Germinal center (tissue), 1 donor: ENCODE measurements around the gene PFKP.

Experiments used
- DNase-seq: peaks from one replicate; pipeline ENCODE4 v3.0.0; 2012; ENCODE audit warnings: mixed read lengths, low spot score

The PFKP gene

DNA sequence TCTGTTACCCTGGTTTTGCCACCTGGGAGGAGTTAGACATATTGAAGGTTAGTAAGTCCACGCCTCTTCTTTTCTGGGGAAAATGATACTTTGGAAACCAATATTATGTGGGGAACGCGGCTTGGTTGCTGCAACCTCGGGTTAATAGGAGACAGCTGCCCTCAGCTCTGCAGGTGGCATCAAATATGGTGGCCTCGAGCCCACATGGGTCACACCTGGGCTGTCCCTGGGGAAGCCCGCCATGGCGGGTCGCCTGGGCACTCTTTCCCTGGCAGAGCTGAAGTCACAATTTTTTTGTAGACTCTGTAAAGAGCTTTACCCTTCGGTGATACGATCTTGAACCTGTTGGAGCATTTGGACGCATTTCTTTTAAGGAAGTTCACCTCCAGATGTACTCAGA, 2.5 kb downstream of the PFKP start:
- DNase-seq, result no peak

DNA sequence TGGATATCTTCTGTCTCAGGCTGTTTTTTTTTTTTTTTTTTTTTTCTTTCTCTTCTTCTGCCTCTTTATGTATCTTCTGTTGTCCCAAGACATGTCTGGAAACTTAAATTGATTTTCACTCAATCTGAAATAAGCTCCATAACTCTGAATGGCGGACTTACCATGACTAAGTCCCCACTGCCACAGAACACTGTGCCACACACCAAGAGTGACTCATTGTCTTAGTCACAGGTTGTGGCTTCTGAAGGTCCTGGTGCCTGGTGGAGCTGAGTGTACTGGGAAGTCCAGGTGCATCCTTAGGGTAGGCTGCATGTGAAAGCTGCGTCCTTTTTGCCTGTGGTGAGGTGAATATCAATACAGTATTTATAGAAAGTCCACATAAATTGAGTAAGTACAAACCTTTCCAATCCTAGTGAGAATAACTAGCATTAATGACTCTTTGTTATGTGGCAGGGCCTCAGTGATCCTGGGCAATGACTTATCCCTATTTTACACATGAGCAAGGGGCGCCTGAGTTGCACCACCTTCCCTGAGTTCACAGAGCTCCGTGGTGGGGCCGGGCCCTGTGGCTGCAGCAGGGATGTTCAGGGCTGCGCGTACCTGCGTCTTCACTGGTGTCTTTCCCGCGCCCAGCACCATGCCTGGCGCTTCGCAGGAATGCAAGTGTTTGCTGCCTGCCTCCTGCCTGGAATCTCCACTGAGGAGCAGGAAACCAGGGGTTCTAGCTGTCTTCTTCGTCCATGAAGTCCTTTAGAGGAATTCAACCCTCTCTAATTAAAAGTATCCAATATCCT, 4.3 kb downstream of the PFKP start:
- no peak for DNase-seq

- no peak for DNase-seq
Measured at GRCh38 chr10:3072641-3073360, 5.5 kb downstream of the PFKP start.

DNA sequence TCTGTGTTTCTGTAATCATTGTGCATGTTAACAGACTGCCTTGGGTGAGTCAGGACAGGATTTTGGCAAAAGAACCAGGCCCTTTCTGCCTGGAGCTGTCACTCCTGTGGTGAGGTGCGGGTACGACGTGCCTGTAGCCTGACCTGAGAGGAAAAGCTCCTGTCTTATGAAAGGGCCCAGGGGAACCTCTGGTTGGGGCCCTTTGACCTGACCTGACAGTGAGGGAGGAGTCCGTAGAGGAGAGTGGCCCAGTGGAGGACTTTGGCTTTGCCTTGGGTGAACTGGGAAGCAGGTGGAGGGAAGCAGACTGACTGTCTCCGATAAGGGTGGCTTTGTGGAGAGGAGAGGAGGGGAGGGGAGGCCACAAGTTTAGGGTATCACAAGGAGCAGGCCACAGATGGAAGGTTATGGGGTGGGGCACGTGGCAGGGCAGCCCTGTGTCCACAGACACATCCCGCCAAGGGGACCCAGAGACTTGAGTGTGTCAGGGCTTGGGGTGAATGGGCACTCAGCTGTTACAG, 6.9 kb downstream of the PFKP start:
- DNase-seq, result no peak

- no peak for DNase-seq
Measured at GRCh38 chr10:3074985-3075600, 7.7 kb downstream of the PFKP start.

DNA sequence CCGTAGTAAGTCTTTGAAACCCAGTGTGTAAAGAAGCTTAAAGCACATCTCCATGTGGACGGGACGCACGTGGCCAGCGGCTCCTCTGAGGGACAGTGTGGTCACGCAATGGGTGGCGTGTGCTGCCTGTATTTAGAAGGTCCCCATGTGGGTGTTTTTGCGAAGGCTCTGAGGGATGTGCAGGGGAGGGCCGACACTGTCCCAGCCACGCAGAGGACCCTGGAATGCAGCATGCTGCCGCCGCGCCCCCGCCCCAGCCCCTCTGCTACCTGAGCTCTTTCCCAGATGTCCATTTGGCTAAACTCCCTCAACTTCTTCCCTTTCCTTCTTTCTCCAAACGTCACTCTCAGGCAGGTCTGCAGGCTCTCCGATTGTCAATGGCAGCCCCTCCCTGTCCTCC, 8.8 kb downstream of the PFKP start:
- no peak for DNase-seq

DNA sequence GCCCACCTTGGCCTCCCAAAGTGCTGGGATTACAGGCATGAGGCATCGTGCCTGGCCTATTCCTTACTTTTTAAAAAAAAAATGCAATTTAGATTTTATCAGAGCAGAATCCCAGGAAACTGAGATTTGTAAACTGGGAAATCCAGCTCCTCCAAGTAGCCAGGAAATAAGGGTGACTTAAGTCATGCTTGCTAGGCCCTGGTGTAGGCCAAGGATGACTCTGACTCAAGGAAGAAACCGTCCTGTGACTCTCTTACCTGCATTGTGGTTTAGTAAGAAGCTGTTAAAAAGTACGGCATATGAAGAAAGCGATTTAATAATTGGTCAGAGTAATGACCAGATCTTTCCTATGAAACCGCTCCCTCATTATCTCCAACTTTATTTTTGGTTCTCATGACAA, 10.2 kb downstream of the PFKP start:
- DNase-seq, result no peak

GRCh38 chr10:3077940-3078630, 10.7 kb downstream of the PFKP start:
- DNase-seq, result no peak

DNA sequence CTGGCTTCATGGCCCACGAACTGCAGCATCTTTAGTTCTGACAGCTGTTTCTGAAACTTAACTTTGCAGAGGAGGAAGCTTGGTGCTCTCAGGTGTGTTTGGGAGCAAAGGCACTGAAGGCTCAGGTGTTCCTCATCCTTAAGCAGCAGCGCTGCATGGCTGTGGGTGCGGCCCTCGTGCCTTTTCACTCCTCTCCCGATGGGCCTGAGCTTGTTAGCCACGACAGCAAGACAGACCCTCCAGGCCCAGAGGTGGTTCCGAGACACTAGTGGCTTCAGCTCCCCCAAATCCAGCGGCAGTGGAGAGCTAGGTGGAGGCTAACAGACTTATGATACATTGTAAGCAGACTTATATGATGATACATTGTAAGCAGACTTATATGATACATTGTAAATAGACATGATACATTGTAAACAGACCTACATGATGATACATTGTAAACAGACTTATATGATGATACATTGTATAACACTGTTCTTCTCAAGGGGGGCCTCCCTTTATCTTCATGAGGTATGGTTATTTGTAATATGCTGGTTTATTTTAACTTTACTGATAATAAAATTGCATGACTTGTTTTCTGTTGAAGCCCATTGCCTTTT, 14.1 kb downstream of the PFKP start:
- DNase-seq, result no peak

DNA sequence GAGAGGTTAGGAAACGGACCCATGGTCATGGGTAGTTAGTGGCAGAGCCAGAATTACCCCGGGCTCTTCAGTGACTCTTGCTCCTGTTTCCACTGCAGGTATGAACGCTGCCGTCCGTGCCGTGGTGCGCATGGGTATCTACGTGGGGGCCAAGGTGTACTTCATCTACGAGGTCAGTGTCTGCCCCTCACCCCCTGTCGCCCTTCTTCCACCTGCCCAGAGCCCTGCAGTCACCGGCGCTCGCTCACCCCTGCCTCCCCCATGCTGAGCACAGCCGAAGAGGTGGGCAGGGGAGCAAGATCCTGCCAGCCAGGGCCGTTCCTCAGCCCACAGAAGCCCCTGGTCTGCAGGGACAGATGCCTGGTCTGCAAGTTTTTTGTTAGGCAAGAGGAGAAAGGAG, 14.9 kb downstream of the PFKP start:
- no peak for DNase-seq

GRCh38 chr10:3085785-3086567, 18.6 kb downstream of the PFKP start:
- DNase-seq, result no peak

GRCh38 chr10:3090388-3090787, 23.0 kb downstream of the PFKP start:
- DNase-seq, result no peak

DNA sequence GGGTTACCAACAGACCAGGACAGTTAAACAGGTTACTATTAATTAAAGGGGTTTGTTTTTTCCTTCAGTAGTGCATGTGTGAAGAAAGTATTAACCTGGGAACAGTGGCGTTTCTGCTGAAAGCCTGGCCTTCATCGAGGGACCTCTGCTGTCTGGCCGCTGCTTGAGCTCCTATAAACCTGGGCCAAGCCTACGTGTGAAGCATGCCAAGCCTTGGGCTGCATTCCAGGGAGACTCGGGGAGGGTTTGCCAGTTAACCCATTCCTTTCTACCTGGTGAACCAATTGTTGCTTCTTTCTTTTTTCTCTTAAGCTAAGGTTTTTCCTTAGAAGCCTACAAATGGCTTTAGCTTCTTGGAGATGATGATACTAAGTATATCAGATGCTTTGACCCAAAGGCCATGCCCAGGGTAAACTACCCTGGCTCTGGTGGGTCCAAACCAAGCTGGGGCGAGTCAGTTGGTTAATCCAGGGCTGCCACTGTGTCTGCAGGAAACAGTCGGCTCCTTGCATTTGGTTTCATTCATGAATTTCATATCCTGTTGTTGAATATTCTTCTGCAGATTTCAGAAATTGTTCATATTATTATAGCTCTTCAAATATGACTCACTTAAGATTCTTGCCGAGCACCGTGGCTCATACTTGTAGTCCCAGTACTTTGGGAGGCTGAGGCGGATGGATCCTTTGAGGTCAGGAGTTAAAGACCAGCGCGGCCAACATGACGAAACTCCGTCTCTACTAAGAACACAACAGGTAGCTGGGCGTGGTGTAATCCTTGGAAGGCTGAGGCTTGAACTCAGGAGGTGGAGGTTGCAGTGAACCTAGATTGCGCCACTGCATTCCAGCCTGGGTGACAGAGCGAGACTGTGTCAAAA, 23.8 kb downstream of the PFKP start:
- DNase-seq, result no peak

DNA sequence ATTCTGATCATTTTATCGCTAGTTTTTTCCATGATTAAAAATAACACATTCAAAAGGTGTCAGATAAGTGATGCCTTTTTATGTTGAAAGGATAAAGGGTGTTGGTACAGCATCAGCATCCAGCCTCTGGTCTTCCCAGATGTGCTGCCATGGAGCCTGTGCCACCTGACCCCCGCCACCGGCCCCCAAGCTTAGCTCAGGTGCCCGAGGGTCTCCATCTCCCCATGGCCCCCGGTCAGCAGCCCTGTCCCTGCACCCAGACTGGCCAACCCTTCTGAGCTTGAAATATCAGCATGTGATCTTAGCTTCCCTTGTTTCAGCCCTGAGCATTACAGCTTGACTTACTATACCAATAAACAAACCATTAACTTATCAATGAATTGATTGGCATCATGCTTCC, 24.6 kb downstream of the PFKP start:
- DNase-seq, result no peak

GRCh38 chr10:3093996-3094395, 26.6 kb downstream of the PFKP start:
- no peak for DNase-seq

- DNase-seq, result no peak
Measured at GRCh38 chr10:3094609-3095036, 27.3 kb downstream of the PFKP start.

GRCh38 chr10:3095373-3096139, 28.2 kb downstream of the PFKP start:
- DNase-seq, result no peak

DNA sequence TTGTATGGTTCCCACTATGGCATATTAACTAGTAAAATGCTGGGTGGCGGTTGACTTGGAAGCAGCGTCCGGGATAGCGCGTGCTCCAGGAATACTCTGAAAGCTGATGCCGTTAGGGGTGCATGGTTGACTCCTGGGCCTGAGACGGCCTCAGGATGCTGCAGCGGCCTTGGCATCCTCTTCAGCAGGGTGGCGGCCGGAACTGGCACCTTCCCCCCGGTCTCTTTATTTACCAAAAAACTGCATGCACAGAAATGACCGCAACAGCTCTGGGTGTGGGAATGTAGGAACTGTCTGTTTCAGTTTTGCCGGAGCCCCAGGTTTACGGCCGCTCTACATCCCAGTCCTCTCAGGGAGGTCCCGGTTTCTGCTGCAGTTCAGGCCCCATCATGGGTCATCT, 28.8 kb downstream of the PFKP start:
- no peak for DNase-seq

- DNase-seq, result no peak
Measured at GRCh38 chr10:3097160-3097559, 29.8 kb downstream of the PFKP start.
